Lower leg skin (tissue), 3 donors: ENCODE data around the gene ZBTB26.

Experiments
- POLR2A ChIP-seq, 2 donors: fragments of 450-650 bp; IDR thresholded peaks; one replicate each; pipeline ENCODE4 v1.6.1; 2016 to 2017; ENCODE audit warnings: antibody characterized with exemption in 2 of 2, mild to moderate bottlenecking in 1 of 2, moderate library complexity in 1 of 2
- TF ChIP-seq, protein P1 (sequence below), 3 donors: fragments of 450-650 bp; IDR thresholded peaks; one replicate each; pipeline ENCODE4 v1.5.1; 2016; ENCODE audit warnings: antibody characterized with exemption in 3 of 3, mild to moderate bottlenecking in 3 of 3, moderate library complexity in 2 of 3

GRCh38 chr9:122931226-122932121 lies at the start of gene ZBTB26:
- no peak for TF ChIP-seq POLR2A (IDR thresholded peaks at IDR 0.05)
- TF ChIP-seq, protein P1, sequence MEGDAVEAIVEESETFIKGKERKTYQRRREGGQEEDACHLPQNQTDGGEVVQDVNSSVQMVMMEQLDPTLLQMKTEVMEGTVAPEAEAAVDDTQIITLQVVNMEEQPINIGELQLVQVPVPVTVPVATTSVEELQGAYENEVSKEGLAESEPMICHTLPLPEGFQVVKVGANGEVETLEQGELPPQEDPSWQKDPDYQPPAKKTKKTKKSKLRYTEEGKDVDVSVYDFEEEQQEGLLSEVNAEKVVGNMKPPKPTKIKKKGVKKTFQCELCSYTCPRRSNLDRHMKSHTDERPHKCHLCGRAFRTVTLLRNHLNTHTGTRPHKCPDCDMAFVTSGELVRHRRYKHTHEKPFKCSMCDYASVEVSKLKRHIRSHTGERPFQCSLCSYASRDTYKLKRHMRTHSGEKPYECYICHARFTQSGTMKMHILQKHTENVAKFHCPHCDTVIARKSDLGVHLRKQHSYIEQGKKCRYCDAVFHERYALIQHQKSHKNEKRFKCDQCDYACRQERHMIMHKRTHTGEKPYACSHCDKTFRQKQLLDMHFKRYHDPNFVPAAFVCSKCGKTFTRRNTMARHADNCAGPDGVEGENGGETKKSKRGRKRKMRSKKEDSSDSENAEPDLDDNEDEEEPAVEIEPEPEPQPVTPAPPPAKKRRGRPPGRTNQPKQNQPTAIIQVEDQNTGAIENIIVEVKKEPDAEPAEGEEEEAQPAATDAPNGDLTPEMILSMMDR (IDR thresholded peaks at IDR 0.05): no peak
